Heart right ventricle (tissue), 16 donors: Measurements from ENCODE around the gene MXRA7. TPM values are rescaled to one million over a fixed set of nuclear protein-coding genes. Genes with fewer than 3 reads are reported as not detected.
"Not testable (repeated sequence)": the region's sequence is repeated elsewhere in the genome, so short reads cannot be mapped to it uniquely, and the experiment has no call there.

Source experiments
- ATAC-seq, 8 donors: fragments of 200-7000 bp; cut with Tn5 transposase; one replicate each; pipeline ENCODE4 v1.9.1; 2020; ENCODE audit warnings: mild to moderate bottlenecking in 8 of 8, moderate library complexity in 8 of 8, moderate number of reproducible peaks in 1 of 8
- DNase-seq, 2 donors: peaks; one replicate each; pipeline ENCODE4 v3.0.0-alpha.2; 2020
- H3K27ac ChIP-seq, 10 donors: fragments of 200-600 bp; sonication (generic) in 2 of 10; one replicate each; pipeline versions ENCODE4 v1.5.0 to v1.8.0; 2020 to 2022; ENCODE audit warnings: mild to moderate bottlenecking in 3 of 10
- H3K27me3 ChIP-seq, 7 donors: fragments of 200-600 bp; one replicate each; pipeline ENCODE4 v1.8.0; 2021 to 2022; ENCODE audit warnings: mild to moderate bottlenecking in 2 of 7
- H3K36me3 ChIP-seq, 9 donors: fragments of 200-600 bp; sonication (generic) in 1 of 9; one replicate each; pipeline versions ENCODE4 v1.5.0 to v1.8.0; 2020 to 2022; ENCODE audit warnings: mild to moderate bottlenecking in 2 of 9
- H3K4me1 ChIP-seq, 9 donors: fragments of 200-600 bp; sonication (generic) in 1 of 9; one replicate each; pipeline versions ENCODE4 v1.5.0 to v1.8.0; 2020 to 2022; ENCODE audit warnings: mild to moderate bottlenecking in 4 of 9
- H3K4me3 ChIP-seq, 10 donors: fragments of 200-600 bp; sonication (generic) in 2 of 10; one replicate each; pipeline versions ENCODE4 v1.5.0 to v1.8.0; 2020 to 2022; ENCODE audit warnings: mild to moderate bottlenecking in 7 of 10, moderate library complexity in 2 of 10
- H3K9me3 ChIP-seq, 11 donors: fragments of 200-600 bp in 10 of 11; sonication (generic) in 2 of 11; one replicate each; pipeline versions ENCODE4 v1.5.0 to v1.8.0; 2013 to 2022; ENCODE audit warnings: mild to moderate bottlenecking in 2 of 11, control low read depth in 1 of 11, moderate library complexity in 1 of 11
- WGBS, 2 donors: extraction: QIAGEN DNeasy Blood & Tissue Kit; methylation state at CpG; one replicate each; pipeline ENCODE4 v1.1.7; 2013; ENCODE audit warnings: inconsistent platforms in 1 of 2; 5-methylcytosine and 5-hydroxymethylcytosine counted together
- intact Hi-C, 10 donors: fragments of 100-400 bp; cut with DNase I; formaldehyde crosslinking; loops; one replicate each; pipeline versions ENCODE4 v1.11.1 to v1.14.2; 2022
- polyA plus RNA-seq, 2 donors: library from polyadenylated mRNA; stranded (reverse); fragments of 200-250 nt; gene quantifications; one replicate each; pipeline ENCODE4 v1.2.3, GENCODE V29; 2013
- total RNA-seq, 10 donors: library from RNA; stranded (reverse); fragmentation: NEBNext Ultra II Directional in 3 of 10; extraction: Animal tissue kit (Norgen Biotek cat#: 25700) in 3 of 10; gene quantifications; one replicate each; pipeline versions ENCODE4 v1.2.1 to v1.2.4, GENCODE V29; 2021 to 2023
- TF ChIP-seq, protein P1 (sequence below), 9 donors: fragments of 200-600 bp; sonication (generic) in 2 of 9; IDR thresholded peaks; one replicate each; pipeline versions ENCODE4 v1.5.0 to v1.8.0; 2021 to 2022; ENCODE audit warnings: antibody characterized with exemption in 9 of 9, mild to moderate bottlenecking in 5 of 9, moderate library complexity in 1 of 9
- donor health status: Arrhythmogenic right ventricular cardiomyopathy.
- donor health status: ischemic (EF 13 %, LVEDD 7.1; RV severe dilation, severe dysfunction).
- donor health status: healthy with polysubstance abuse.
- donor health status: DM: no; HTN: yes; CAD: no.
- donor health status: DM: no; HTN: no; CAD: no.
- donor health status: ischemic (EF 25% LVEDD 6.9; RV normal size, moderate dysfunction).
- donor health status: ischemic (EF 25% LVEDD 5.7; RV mildly dilated, moderate dysfunction).
- donor health status: healthy.
- donor health status: DM: yes; HTN: yes; CAD: no.
- donor health status: Ischemic cardiomyopathy.
- donor health status: ischemic (EF 35%, LVEDD 5.7; RV mildly dilated, moderate dysfunction).
- donor health status: nonischemic (EF 11% LVEDD 7.7; RV severe dilation, severe dysfunction).
- donor health status: DM: yes; HTN: yes; CAD: no.
- donor health status: PGD.
- donor health status: ischemic (EF 29% LVEDD 5.4; RV normal size, mild dysfunction).
- donor health status: nonischemic (EF 23%, LVEDD 6.1; RV moderate dilation, normal function).

MXRA7 gene
- total and polyA plus RNA-seq, 12 donors, result 121 to 586 (median 413) TPM

DNA sequence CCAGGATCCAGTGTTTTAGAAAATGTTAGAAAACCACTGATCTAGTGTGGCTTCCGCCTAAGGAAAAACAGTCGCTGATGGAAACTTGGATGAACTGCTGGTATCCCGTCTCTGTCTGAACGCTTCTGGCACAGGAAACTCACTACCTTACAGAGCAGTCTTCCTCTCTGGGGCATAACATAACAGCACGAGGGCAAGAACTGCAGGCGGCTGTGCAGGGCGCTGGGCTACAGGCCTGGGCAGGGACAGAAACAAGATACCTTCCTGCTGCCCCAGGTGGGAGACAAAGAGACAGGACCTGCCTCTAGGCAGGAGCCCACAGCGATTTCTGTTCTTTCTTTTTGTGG lies 10.5 kb downstream of the MXRA7 start:
- TF ChIP-seq, protein P1, sequence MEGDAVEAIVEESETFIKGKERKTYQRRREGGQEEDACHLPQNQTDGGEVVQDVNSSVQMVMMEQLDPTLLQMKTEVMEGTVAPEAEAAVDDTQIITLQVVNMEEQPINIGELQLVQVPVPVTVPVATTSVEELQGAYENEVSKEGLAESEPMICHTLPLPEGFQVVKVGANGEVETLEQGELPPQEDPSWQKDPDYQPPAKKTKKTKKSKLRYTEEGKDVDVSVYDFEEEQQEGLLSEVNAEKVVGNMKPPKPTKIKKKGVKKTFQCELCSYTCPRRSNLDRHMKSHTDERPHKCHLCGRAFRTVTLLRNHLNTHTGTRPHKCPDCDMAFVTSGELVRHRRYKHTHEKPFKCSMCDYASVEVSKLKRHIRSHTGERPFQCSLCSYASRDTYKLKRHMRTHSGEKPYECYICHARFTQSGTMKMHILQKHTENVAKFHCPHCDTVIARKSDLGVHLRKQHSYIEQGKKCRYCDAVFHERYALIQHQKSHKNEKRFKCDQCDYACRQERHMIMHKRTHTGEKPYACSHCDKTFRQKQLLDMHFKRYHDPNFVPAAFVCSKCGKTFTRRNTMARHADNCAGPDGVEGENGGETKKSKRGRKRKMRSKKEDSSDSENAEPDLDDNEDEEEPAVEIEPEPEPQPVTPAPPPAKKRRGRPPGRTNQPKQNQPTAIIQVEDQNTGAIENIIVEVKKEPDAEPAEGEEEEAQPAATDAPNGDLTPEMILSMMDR (IDR thresholded peaks at IDR 0.05), result no peak
- H3K9me3 ChIP-seq, result no peaks in the 10 kb centered on the region
- no peaks in the 10 kb centered on the region for H3K27me3 ChIP-seq
- ATAC-seq (peak; percentile 2 to 41 (median 21)), DNase-seq (no peak)
- intact Hi-C loops, result no loop called here
- peaks cover 0 to 12% (median 0%) of the 10 kb centered on the region in 9 donors for H3K36me3 ChIP-seq
- 18 to 19% methylated on average over 8 of the region's 8 CpGs for WGBS, 2 donors
- H3K4me3 ChIP-seq, result peak overlapping the region in 7 of 10 donors; percentile 21 to 54 (median 45)
- H3K4me1 ChIP-seq, result peaks cover 48 to 96% (median 88%) of the 10 kb centered on the region in 9 donors
- peak overlapping the region; percentile 88 to 99 (median 96) for H3K27ac ChIP-seq

DNA sequence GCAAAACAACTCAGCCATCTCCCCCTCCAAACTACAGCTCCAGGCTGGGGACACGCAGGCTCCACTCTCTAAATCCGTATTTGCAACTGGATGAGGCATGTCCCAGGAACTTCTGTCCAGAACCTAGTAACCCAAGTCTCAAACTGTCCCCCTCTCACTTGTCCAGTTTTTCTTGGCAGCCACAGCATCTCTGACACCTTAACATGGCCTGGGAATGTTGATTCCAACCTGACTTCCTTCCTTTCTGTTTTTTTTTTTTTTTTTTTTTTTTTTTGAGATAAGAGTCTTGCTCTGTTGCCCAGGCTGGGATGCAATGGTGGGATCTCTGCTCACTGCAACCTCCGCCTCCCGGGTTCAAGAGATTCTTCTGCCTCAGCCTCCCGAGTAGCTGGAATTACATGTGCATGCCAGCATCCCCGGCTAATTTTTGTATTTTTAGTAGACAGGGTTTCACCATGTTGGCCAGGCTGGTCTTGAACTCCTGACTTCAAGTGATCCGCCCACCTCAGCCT lies 12.2 kb downstream of the MXRA7 start:
- DNase-seq, H3K27me3 ChIP-seq, H3K9me3 ChIP-seq, intact Hi-C loops, ATAC-seq, H3K4me3 ChIP-seq: not testable (repeated sequence)
- 55 to 68% methylated on average over 7 of the region's 7 CpGs for WGBS, 2 donors
- Histone ChIP-seq H3K36me3 (peaks cover 0 to 10% (median 0%) of the 10 kb centered on the region in 9 donors), H3K4me1 (peaks cover 46 to 100% (median 90%) of the 10 kb centered on the region in 9 donors), H3K27ac (peak overlapping the region; percentile 88 to 99 (median 96))

DNA sequence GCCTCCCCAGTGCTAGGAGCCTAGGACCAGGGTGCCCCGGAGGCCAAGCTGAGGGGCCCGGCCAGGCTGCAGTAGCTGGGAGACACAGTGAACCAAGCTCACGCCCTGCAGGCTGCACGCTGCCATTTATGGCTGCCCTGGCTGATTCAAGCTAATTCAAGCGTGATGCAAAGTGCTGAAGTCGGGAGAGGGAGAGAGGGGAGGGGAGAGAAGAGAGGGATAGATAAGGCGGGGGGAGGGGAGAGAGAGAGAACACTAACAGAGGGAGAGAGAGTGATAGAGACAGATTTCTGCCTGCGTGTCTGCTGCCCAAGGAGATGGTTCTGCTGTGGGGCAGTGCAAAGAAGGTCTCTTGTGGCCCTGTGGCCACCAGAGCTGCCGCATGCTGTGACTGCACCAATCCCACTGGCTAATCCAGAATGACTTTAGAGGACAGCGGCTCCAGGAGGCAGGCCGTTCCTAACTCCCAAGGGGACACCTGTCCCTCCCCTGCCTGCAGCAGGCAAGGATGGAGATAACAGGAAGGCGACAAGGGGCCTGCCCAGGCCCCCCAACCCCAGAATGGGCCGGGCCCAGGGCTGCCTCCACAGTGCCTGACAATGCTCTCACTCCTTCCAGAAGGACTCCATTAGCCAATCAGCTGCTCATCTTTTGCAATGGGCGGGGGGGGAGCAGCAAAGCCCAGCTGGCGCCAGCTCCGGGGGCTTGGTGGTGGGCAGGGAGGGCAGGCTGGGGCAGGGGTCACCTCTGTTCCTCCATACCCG lies 12.9 kb downstream of the MXRA7 start:
- intact Hi-C loops, result no loop called here
- Histone ChIP-seq H3K9me3 (no peaks in the 10 kb centered on the region), H3K36me3 (peaks cover 0 to 10% (median 0%) of the 10 kb centered on the region in 9 donors), H3K4me1 (peaks cover 43 to 100% (median 88%) of the 10 kb centered on the region in 9 donors), H3K27me3 (no peaks in the 10 kb centered on the region), H3K4me3 (peak overlapping the region in 2 of 10 donors; percentile 5 to 6), H3K27ac (peak overlapping the region; percentile 88 to 99 (median 96))
- 23 to 32% methylated on average over 17 of the region's 17 CpGs for WGBS, 2 donors
- no peak for DNase-seq
- ATAC-seq, result peak; percentile 1 to 46 (median 22)
- TF ChIP-seq, protein P1 (IDR thresholded peaks at IDR 0.05), result no peak

DNA sequence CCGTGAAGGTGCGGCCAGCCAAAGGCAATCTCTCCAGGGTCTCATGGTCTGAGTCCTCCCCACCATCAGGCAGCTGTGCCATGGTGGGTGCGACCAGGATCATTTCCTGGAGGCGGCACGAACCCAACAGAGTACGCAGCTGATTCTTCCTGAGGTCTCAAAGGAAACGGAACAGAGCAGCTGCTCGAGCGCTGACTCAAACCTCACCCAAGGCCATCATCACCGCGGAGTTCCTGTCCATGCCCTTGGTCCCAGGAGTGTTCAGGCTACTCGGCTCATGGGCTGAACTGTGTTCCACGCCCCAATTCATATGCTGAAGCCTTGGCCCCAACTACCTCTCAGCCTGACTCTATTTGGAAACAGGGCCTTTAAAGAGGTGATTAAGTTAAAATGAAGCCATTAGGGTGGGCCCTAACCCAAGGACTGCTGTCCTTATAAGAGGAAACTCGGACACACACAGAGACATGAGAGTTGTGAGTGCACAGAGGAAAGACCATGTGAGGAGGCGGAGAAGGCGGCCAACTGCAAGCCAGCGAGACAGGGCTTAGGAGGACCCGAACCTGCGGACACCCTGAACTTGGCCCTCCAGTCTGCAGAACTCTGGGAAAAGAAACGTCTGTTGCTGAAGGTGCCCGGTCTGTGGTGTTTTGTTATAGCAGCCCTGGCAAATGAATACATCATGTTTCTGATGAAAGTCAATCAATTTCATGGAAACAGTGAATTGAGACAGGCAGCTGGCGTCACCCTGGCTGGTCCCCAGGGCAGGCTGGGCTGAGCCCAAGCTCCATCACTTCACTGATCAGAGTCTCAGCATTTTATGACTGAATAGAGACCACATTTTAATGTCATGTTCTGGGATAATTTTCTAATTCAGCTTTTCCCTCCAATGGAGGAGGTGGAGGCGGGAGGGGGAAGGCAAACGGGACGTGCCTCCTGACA lies 13.7 kb downstream of the MXRA7 start:
- Histone ChIP-seq H3K4me1 (peaks cover 40 to 100% (median 88%) of the 10 kb centered on the region in 9 donors), H3K9me3 (no peaks in the 10 kb centered on the region), H3K4me3 (peak overlapping the region in 1 of 10 donors; percentile 5), H3K36me3 (peaks cover 0 to 10% (median 0%) of the 10 kb centered on the region in 9 donors), H3K27me3 (no peaks in the 10 kb centered on the region), H3K27ac (peak overlapping the region; percentile 88 to 99 (median 96))
- TF ChIP-seq, protein P1 (IDR thresholded peaks at IDR 0.05), result no peak
- DNase-seq (peak; percentile 60 to 73), ATAC-seq (peak in 7 of 8 donors; percentile 10 to 67 (median 22))
- intact Hi-C loops, result no loop called here
- WGBS, 2 donors, result 56 to 60% methylated on average over 25 of the region's 25 CpGs
